Stimulated activated CD8-positive, alpha-beta memory T cell treated with anti-CD3 and anti-CD28 coated beads, Interleukin-15, amount 100 ng/mL, for 1 hour (primary cell): ENCODE measurements around the gene MYH7B.

Experiments used
- DNase-seq: peaks from one replicate; pipeline ENCODE4 v3.0.0-alpha.2; 2020; ENCODE audit warnings: low read depth

Gene MYH7B

DNA sequence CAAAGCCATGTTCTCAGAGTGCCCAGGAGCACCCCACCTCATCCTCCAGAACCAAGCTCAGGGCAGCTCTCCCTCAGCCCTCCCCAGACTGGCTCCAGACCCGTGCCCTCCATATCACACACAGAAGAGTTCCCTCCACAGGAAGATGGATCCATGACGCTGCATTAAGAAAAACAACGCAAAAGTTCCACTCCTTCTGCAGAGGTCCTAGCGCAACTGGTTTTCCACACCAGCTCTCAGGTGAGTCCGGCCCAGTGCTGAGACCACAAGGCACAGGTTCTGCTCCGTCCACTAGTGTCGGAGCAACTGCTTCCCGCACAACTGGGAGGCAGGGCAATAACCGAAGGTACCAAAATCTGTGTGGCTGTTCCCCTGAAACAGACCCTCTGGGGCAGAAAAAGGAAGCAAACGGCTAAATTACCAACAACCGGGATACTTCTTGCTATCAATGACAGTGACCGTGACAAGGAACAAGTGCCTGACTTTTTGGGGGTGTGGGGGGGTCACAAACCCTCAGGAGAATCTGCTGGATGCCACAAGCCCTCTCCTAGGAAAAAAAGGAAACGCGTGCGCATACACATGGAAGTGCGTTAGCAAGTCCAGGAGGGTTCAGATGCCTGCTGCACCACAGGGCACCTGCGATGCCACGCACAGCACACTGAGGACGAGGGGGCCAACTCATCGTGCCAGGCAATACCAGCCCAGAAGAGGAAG lies 49.2 kb downstream of the MYH7B start:
- DNase-seq = no peak
